ENCODE results near the gene NR2E1.

DNA sequence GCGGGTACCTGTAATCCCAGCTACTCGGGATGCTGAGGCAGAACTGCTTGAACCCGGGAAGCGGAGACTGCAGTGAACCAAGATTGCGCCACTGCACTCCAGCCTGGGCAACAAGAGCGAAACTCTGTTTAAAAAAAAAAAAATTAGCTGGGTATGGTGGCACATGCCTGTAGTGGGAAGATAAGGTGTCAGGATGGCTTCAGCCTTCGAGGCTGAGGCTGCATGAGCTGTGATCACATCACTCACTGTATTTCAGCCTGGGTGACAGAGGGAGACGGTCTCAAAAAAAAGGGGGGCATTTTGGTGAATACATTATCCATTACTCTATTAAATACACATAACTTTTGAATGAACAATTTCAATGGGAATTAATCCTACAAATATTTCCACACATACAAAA, 62.6 kb downstream of the NR2E1 start:
- TF ChIP-seq, protein P1, sequence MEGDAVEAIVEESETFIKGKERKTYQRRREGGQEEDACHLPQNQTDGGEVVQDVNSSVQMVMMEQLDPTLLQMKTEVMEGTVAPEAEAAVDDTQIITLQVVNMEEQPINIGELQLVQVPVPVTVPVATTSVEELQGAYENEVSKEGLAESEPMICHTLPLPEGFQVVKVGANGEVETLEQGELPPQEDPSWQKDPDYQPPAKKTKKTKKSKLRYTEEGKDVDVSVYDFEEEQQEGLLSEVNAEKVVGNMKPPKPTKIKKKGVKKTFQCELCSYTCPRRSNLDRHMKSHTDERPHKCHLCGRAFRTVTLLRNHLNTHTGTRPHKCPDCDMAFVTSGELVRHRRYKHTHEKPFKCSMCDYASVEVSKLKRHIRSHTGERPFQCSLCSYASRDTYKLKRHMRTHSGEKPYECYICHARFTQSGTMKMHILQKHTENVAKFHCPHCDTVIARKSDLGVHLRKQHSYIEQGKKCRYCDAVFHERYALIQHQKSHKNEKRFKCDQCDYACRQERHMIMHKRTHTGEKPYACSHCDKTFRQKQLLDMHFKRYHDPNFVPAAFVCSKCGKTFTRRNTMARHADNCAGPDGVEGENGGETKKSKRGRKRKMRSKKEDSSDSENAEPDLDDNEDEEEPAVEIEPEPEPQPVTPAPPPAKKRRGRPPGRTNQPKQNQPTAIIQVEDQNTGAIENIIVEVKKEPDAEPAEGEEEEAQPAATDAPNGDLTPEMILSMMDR (IDR thresholded peaks at IDR 0.05; ENCODE audit: insufficient read depth, low read depth, low read length), result no peak
- TF ChIP-seq EZH2 (IDR thresholded peaks at IDR 0.05; ENCODE audit: insufficient read depth, low read length), result no peak
